ENCODE results near the gene CTNND2. TPM values are rescaled to one million over a fixed set of nuclear protein-coding genes. Genes with fewer than 3 reads are reported as not detected.

Gene CTNND2
- polyA plus RNA-seq, 2 donors: 0.09 TPM; not detected in 1

- Histone ChIP-seq H3K4me1 (ENCODE audit: control insufficient read depth in 2 of 2, insufficient read depth in 2 of 2, low read length in 1 of 2) (no peaks in the 10 kb centered on the region), H3K9me3 (ENCODE audit: control insufficient read depth in 2 of 2, insufficient read depth in 1 of 2, low read depth in 1 of 2, low read length in 1 of 2) (peaks cover 0 to 3% of the 10 kb centered on the region in 2 donors), H3K36me3 (ENCODE audit: control insufficient read depth in 2 of 2, insufficient read depth in 2 of 2, low read length in 1 of 2) (no peaks in the 10 kb centered on the region), H3K27ac (ENCODE audit: low read depth in 2 of 2, low read length in 1 of 2) (no peak overlapping the region), H3K4me3 (ENCODE audit: low read depth in 1 of 2, low read length in 2 of 2) (no peak overlapping the region), H3K27me3 (ENCODE audit: control insufficient read depth in 1 of 2, insufficient read depth in 2 of 2, low read length in 2 of 2) (no peaks in the 10 kb centered on the region)
- 15 to 16% methylated on average over 17 of the region's 17 CpGs for WGBS, 2 donors
Observed at GRCh38 chr5:10987925-10988504, 916.2 kb downstream of the CTNND2 start.

- no peak overlapping the region for H3K27ac ChIP-seq (ENCODE audit: low read depth in 2 of 2, low read length in 1 of 2)
- WGBS, 2 donors: 61 to 64% methylated on average over 8 of the region's 8 CpGs
Observed at GRCh38 chr5:10987276-10987924, 916.8 kb downstream of the CTNND2 start.

GRCh38 chr5:10985721-10986110, 918.5 kb downstream of the CTNND2 start:
- Histone ChIP-seq H3K4me3 (ENCODE audit: low read depth in 1 of 2, low read length in 2 of 2) (no peak overlapping the region), H3K4me1 (ENCODE audit: control insufficient read depth in 2 of 2, insufficient read depth in 2 of 2, low read length in 1 of 2) (no peaks in the 10 kb centered on the region), H3K36me3 (ENCODE audit: control insufficient read depth in 2 of 2, insufficient read depth in 2 of 2, low read length in 1 of 2) (no peaks in the 10 kb centered on the region), H3K27me3 (ENCODE audit: control insufficient read depth in 1 of 2, insufficient read depth in 2 of 2, low read length in 2 of 2) (no peaks in the 10 kb centered on the region), H3K9me3 (ENCODE audit: control insufficient read depth in 2 of 2, insufficient read depth in 1 of 2, low read depth in 1 of 2, low read length in 1 of 2) (no peaks in the 10 kb centered on the region), H3K27ac (ENCODE audit: low read depth in 2 of 2, low read length in 1 of 2) (no peak overlapping the region)
- 89 to 90% methylated on average over 2 of the region's 2 CpGs for WGBS, 2 donors

More at GRCh38 chr5:10987276-10987924, 916.8 kb downstream of the CTNND2 start:
- Histone ChIP-seq H3K36me3 (ENCODE audit: control insufficient read depth in 2 of 2, insufficient read depth in 2 of 2, low read length in 1 of 2) (no peaks in the 10 kb centered on the region), H3K4me1 (ENCODE audit: control insufficient read depth in 2 of 2, insufficient read depth in 2 of 2, low read length in 1 of 2) (no peaks in the 10 kb centered on the region), H3K27me3 (ENCODE audit: control insufficient read depth in 1 of 2, insufficient read depth in 2 of 2, low read length in 2 of 2) (no peaks in the 10 kb centered on the region), H3K4me3 (ENCODE audit: low read depth in 1 of 2, low read length in 2 of 2) (no peak overlapping the region), H3K9me3 (ENCODE audit: control insufficient read depth in 2 of 2, insufficient read depth in 1 of 2, low read depth in 1 of 2, low read length in 1 of 2) (peaks cover 0 to 2% of the 10 kb centered on the region in 2 donors)

- H3K4me1 ChIP-seq (ENCODE audit: control insufficient read depth in 2 of 2, insufficient read depth in 2 of 2, low read length in 1 of 2): no peaks in the 10 kb centered on the region
- 66 to 87% methylated on average over 4 of the region's 4 CpGs for WGBS, 2 donors
- H3K36me3 ChIP-seq (ENCODE audit: control insufficient read depth in 2 of 2, insufficient read depth in 2 of 2, low read length in 1 of 2): no peaks in the 10 kb centered on the region
- no peaks in the 10 kb centered on the region for H3K9me3 ChIP-seq (ENCODE audit: control insufficient read depth in 2 of 2, insufficient read depth in 1 of 2, low read depth in 1 of 2, low read length in 1 of 2)
- no peaks in the 10 kb centered on the region for H3K27me3 ChIP-seq (ENCODE audit: control insufficient read depth in 1 of 2, insufficient read depth in 2 of 2, low read length in 2 of 2)
- H3K27ac ChIP-seq (ENCODE audit: low read depth in 2 of 2, low read length in 1 of 2): no peak overlapping the region
- H3K4me3 ChIP-seq (ENCODE audit: low read depth in 1 of 2, low read length in 2 of 2): no peak overlapping the region
Observed at GRCh38 chr5:10985091-10985720, 919.0 kb downstream of the CTNND2 start.

GRCh38 chr5:10984021-10984715, 920.1 kb downstream of the CTNND2 start:
- Histone ChIP-seq H3K4me3 (ENCODE audit: low read depth in 1 of 2, low read length in 2 of 2) (no peak overlapping the region), H3K36me3 (ENCODE audit: control insufficient read depth in 2 of 2, insufficient read depth in 2 of 2, low read length in 1 of 2) (no peaks in the 10 kb centered on the region), H3K27ac (ENCODE audit: low read depth in 2 of 2, low read length in 1 of 2) (no peak overlapping the region), H3K27me3 (ENCODE audit: control insufficient read depth in 1 of 2, insufficient read depth in 2 of 2, low read length in 2 of 2) (no peaks in the 10 kb centered on the region), H3K4me1 (ENCODE audit: control insufficient read depth in 2 of 2, insufficient read depth in 2 of 2, low read length in 1 of 2) (no peaks in the 10 kb centered on the region), H3K9me3 (ENCODE audit: control insufficient read depth in 2 of 2, insufficient read depth in 1 of 2, low read depth in 1 of 2, low read length in 1 of 2) (no peaks in the 10 kb centered on the region)
- WGBS, 2 donors: 76 to 77% methylated on average over 10 of the region's 10 CpGs

- Histone ChIP-seq H3K4me3 (ENCODE audit: low read depth in 1 of 2, low read length in 2 of 2) (no peak overlapping the region), H3K4me1 (ENCODE audit: control insufficient read depth in 2 of 2, insufficient read depth in 2 of 2, low read length in 1 of 2) (no peaks in the 10 kb centered on the region), H3K36me3 (ENCODE audit: control insufficient read depth in 2 of 2, insufficient read depth in 2 of 2, low read length in 1 of 2) (no peaks in the 10 kb centered on the region), H3K9me3 (ENCODE audit: control insufficient read depth in 2 of 2, insufficient read depth in 1 of 2, low read depth in 1 of 2, low read length in 1 of 2) (no peaks in the 10 kb centered on the region), H3K27me3 (ENCODE audit: control insufficient read depth in 1 of 2, insufficient read depth in 2 of 2, low read length in 2 of 2) (no peaks in the 10 kb centered on the region), H3K27ac (ENCODE audit: low read depth in 2 of 2, low read length in 1 of 2) (no peak overlapping the region)
- whole genome bisulfite sequencing, 2 donors: 67 to 72% methylated on average over 3 of the region's 3 CpGs
Observed at GRCh38 chr5:10982626-10983025, 921.6 kb downstream of the CTNND2 start.

GRCh38 chr5:10981932-10982331, 922.3 kb downstream of the CTNND2 start:
- no peaks in the 10 kb centered on the region for H3K4me1 ChIP-seq (ENCODE audit: control insufficient read depth in 2 of 2, insufficient read depth in 2 of 2, low read length in 1 of 2)
- WGBS, 2 donors: 74 to 83% methylated on average over 3 of the region's 3 CpGs
- H3K4me3 ChIP-seq (ENCODE audit: low read depth in 1 of 2, low read length in 2 of 2): no peak overlapping the region
- no peaks in the 10 kb centered on the region for H3K27me3 ChIP-seq (ENCODE audit: control insufficient read depth in 1 of 2, insufficient read depth in 2 of 2, low read length in 2 of 2)
- no peaks in the 10 kb centered on the region for H3K9me3 ChIP-seq (ENCODE audit: control insufficient read depth in 2 of 2, insufficient read depth in 1 of 2, low read depth in 1 of 2, low read length in 1 of 2)
- H3K27ac ChIP-seq (ENCODE audit: low read depth in 2 of 2, low read length in 1 of 2): no peak overlapping the region
- H3K36me3 ChIP-seq (ENCODE audit: control insufficient read depth in 2 of 2, insufficient read depth in 2 of 2, low read length in 1 of 2): no peaks in the 10 kb centered on the region

- Histone ChIP-seq H3K27me3 (ENCODE audit: control insufficient read depth in 1 of 2, insufficient read depth in 2 of 2, low read length in 2 of 2) (no peaks in the 10 kb centered on the region), H3K4me3 (ENCODE audit: low read depth in 1 of 2, low read length in 2 of 2) (no peak overlapping the region), H3K9me3 (ENCODE audit: control insufficient read depth in 2 of 2, insufficient read depth in 1 of 2, low read depth in 1 of 2, low read length in 1 of 2) (peaks cover 0 to 2% of the 10 kb centered on the region in 2 donors), H3K27ac (ENCODE audit: low read depth in 2 of 2, low read length in 1 of 2) (no peak overlapping the region), H3K4me1 (ENCODE audit: control insufficient read depth in 2 of 2, insufficient read depth in 2 of 2, low read length in 1 of 2) (no peaks in the 10 kb centered on the region), H3K36me3 (ENCODE audit: control insufficient read depth in 2 of 2, insufficient read depth in 2 of 2, low read length in 1 of 2) (no peaks in the 10 kb centered on the region)
- 70 to 77% methylated on average over 5 of the region's 5 CpGs for WGBS, 2 donors
Observed at GRCh38 chr5:10977011-10977410, 927.2 kb downstream of the CTNND2 start.

- H3K27me3 ChIP-seq (ENCODE audit: control insufficient read depth in 1 of 2, insufficient read depth in 2 of 2, low read length in 2 of 2): no peaks in the 10 kb centered on the region
- 57 to 62% methylated on average over 4 of the region's 4 CpGs for WGBS, 2 donors
- H3K9me3 ChIP-seq (ENCODE audit: control insufficient read depth in 2 of 2, insufficient read depth in 1 of 2, low read depth in 1 of 2, low read length in 1 of 2): peaks cover 0 to 2% of the 10 kb centered on the region in 2 donors
- no peaks in the 10 kb centered on the region for H3K36me3 ChIP-seq (ENCODE audit: control insufficient read depth in 2 of 2, insufficient read depth in 2 of 2, low read length in 1 of 2)
- no peak overlapping the region for H3K4me3 ChIP-seq (ENCODE audit: low read depth in 1 of 2, low read length in 2 of 2)
- no peak overlapping the region for H3K27ac ChIP-seq (ENCODE audit: low read depth in 2 of 2, low read length in 1 of 2)
- no peaks in the 10 kb centered on the region for H3K4me1 ChIP-seq (ENCODE audit: control insufficient read depth in 2 of 2, insufficient read depth in 2 of 2, low read length in 1 of 2)
Observed at GRCh38 chr5:10975945-10976344, 928.3 kb downstream of the CTNND2 start.
